HL-60 (cell line): ENCODE measurements around the gene PWWP2B.

ENCODE experiments used
- GABPA ChIP-seq: IDR thresholded peaks from 2 replicates; pipeline ENCODE4 v1.6.1; 2012; ENCODE audit warnings: low read depth
- POLR2AphosphoS5 ChIP-seq: IDR thresholded peaks from 2 replicates; pipeline ENCODE4 v1.6.1; 2012; ENCODE audit warnings: low read depth
- REST ChIP-seq: IDR thresholded peaks from 2 replicates; pipeline ENCODE4 v1.6.1; 2012; ENCODE audit warnings: low read depth; ENCODE audit not compliant: insufficient replicate concordance
- SPI1 ChIP-seq: IDR thresholded peaks from 2 replicates; pipeline ENCODE4 v1.6.1; 2012; ENCODE audit warnings: low read depth, mild to moderate bottlenecking, borderline replicate concordance
- TF ChIP-seq, protein P1 (sequence below): IDR thresholded peaks from one replicate; pipeline ENCODE4 v1.5.1; 2011; ENCODE audit warnings: low read length, control low read depth, inconsistent platforms; ENCODE audit not compliant: insufficient read depth

- TF ChIP-seq, protein P1, sequence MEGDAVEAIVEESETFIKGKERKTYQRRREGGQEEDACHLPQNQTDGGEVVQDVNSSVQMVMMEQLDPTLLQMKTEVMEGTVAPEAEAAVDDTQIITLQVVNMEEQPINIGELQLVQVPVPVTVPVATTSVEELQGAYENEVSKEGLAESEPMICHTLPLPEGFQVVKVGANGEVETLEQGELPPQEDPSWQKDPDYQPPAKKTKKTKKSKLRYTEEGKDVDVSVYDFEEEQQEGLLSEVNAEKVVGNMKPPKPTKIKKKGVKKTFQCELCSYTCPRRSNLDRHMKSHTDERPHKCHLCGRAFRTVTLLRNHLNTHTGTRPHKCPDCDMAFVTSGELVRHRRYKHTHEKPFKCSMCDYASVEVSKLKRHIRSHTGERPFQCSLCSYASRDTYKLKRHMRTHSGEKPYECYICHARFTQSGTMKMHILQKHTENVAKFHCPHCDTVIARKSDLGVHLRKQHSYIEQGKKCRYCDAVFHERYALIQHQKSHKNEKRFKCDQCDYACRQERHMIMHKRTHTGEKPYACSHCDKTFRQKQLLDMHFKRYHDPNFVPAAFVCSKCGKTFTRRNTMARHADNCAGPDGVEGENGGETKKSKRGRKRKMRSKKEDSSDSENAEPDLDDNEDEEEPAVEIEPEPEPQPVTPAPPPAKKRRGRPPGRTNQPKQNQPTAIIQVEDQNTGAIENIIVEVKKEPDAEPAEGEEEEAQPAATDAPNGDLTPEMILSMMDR = no peak
- TF ChIP-seq POLR2AphosphoS5 (no peak), GABPA (no peak), REST (no peak), SPI1 (no peak)
Observed at GRCh38 chr10:132436861-132437410, 39.9 kb downstream of the PWWP2B start.
